HG03521 (cell line): ENCODE results near the gene PLCB2.

ENCODE experiments used
- ATAC-seq: cut with Tn5 transposase; IDR thresholded peaks from one replicate; pipeline ENCODE4 v1.9.1; 2021; ENCODE audit warnings: mild to moderate bottlenecking, moderate library complexity; ENCODE audit not compliant: unreplicated experiment

Gene PLCB2

GRCh38 chr15:40306371-40306770 is 1.4 kb downstream of the PLCB2 start:
- no peak for ATAC-seq

GRCh38 chr15:40305281-40305680 is 2.5 kb downstream of the PLCB2 start:
- no peak for ATAC-seq

- no peak for ATAC-seq
Measured at GRCh38 chr15:40303576-40303975, 4.2 kb downstream of the PLCB2 start.

GRCh38 chr15:40302981-40303380 is 4.8 kb downstream of the PLCB2 start:
- no peak for ATAC-seq

GRCh38 chr15:40302288-40302886 is 5.3 kb downstream of the PLCB2 start:
- ATAC-seq, result no peak

GRCh38 chr15:40301467-40302179 is 6.1 kb downstream of the PLCB2 start:
- no peak for ATAC-seq

- no peak for ATAC-seq
Measured at GRCh38 chr15:40300771-40301170, 7.0 kb downstream of the PLCB2 start.

GRCh38 chr15:40300367-40300766 is 7.4 kb downstream of the PLCB2 start:
- ATAC-seq, result no peak

GRCh38 chr15:40298216-40298935 is 9.4 kb downstream of the PLCB2 start:
- ATAC-seq, result no peak

- ATAC-seq, result no peak
Measured at GRCh38 chr15:40297356-40297755, 10.4 kb downstream of the PLCB2 start.

- ATAC-seq, result no peak
Measured at GRCh38 chr15:40296561-40297230, 11.0 kb downstream of the PLCB2 start.

GRCh38 chr15:40295877-40296560 is 11.7 kb downstream of the PLCB2 start:
- no peak for ATAC-seq

- no peak for ATAC-seq
Measured at GRCh38 chr15:40295297-40295696, 12.4 kb downstream of the PLCB2 start.

- ATAC-seq, result no peak
Measured at GRCh38 chr15:40293905-40294895, 13.5 kb downstream of the PLCB2 start.

GRCh38 chr15:40293006-40293405 is 14.7 kb downstream of the PLCB2 start:
- no peak for ATAC-seq

- ATAC-seq, result no peak
Measured at GRCh38 chr15:40292246-40292645, 15.5 kb downstream of the PLCB2 start.

- no peak for ATAC-seq
Measured at GRCh38 chr15:40290918-40291574, 16.7 kb downstream of the PLCB2 start.

GRCh38 chr15:40290545-40290917 is 17.2 kb downstream of the PLCB2 start:
- no peak for ATAC-seq

- ATAC-seq, result no peak
Measured at GRCh38 chr15:40289140-40289775, 18.5 kb downstream of the PLCB2 start.
